Heart right ventricle (tissue), 16 donors: ENCODE data around the gene RDH14. TPM values are rescaled to one million over a fixed set of nuclear protein-coding genes. Genes with fewer than 3 reads are reported as not detected.

Experiments
- ATAC-seq, 8 donors: fragments of 200-7000 bp; cut with Tn5 transposase; one replicate each; pipeline ENCODE4 v1.9.1; 2020; ENCODE audit warnings: mild to moderate bottlenecking in 8 of 8, moderate library complexity in 8 of 8, moderate number of reproducible peaks in 1 of 8
- DNase-seq, 2 donors: peaks; one replicate each; pipeline ENCODE4 v3.0.0-alpha.2; 2020
- H3K27ac ChIP-seq, 10 donors: fragments of 200-600 bp; sonication (generic) in 2 of 10; one replicate each; pipeline versions ENCODE4 v1.5.0 to v1.8.0; 2020 to 2022; ENCODE audit warnings: mild to moderate bottlenecking in 3 of 10
- H3K27me3 ChIP-seq, 7 donors: fragments of 200-600 bp; one replicate each; pipeline ENCODE4 v1.8.0; 2021 to 2022; ENCODE audit warnings: mild to moderate bottlenecking in 2 of 7
- H3K36me3 ChIP-seq, 9 donors: fragments of 200-600 bp; sonication (generic) in 1 of 9; one replicate each; pipeline versions ENCODE4 v1.5.0 to v1.8.0; 2020 to 2022; ENCODE audit warnings: mild to moderate bottlenecking in 2 of 9
- H3K4me1 ChIP-seq, 9 donors: fragments of 200-600 bp; sonication (generic) in 1 of 9; one replicate each; pipeline versions ENCODE4 v1.5.0 to v1.8.0; 2020 to 2022; ENCODE audit warnings: mild to moderate bottlenecking in 4 of 9
- H3K4me3 ChIP-seq, 10 donors: fragments of 200-600 bp; sonication (generic) in 2 of 10; one replicate each; pipeline versions ENCODE4 v1.5.0 to v1.8.0; 2020 to 2022; ENCODE audit warnings: mild to moderate bottlenecking in 7 of 10, moderate library complexity in 2 of 10
- H3K9me3 ChIP-seq, 11 donors: fragments of 200-600 bp in 10 of 11; sonication (generic) in 2 of 11; one replicate each; pipeline versions ENCODE4 v1.5.0 to v1.8.0; 2013 to 2022; ENCODE audit warnings: mild to moderate bottlenecking in 2 of 11, control low read depth in 1 of 11, moderate library complexity in 1 of 11
- CTCF ChIP-seq, 9 donors: fragments of 200-600 bp; sonication (generic) in 2 of 9; IDR thresholded peaks; one replicate each; pipeline versions ENCODE4 v1.5.0 to v1.8.0; 2021 to 2022; ENCODE audit warnings: antibody characterized with exemption in 9 of 9, mild to moderate bottlenecking in 5 of 9, moderate library complexity in 1 of 9
- WGBS, 2 donors: extraction: QIAGEN DNeasy Blood & Tissue Kit; methylation state at CpG; one replicate each; pipeline ENCODE4 v1.1.7; 2013; ENCODE audit warnings: inconsistent platforms in 1 of 2; 5-methylcytosine and 5-hydroxymethylcytosine counted together
- intact Hi-C, 10 donors: fragments of 100-400 bp; cut with DNase I; formaldehyde crosslinking; loops; one replicate each; pipeline versions ENCODE4 v1.11.1 to v1.14.2; 2022
- polyA plus RNA-seq, 2 donors: library from polyadenylated mRNA; stranded (reverse); fragments of 200-250 nt; gene quantifications; one replicate each; pipeline ENCODE4 v1.2.3, GENCODE V29; 2013
- total RNA-seq, 10 donors: library from RNA; stranded (reverse); fragmentation: NEBNext Ultra II Directional in 3 of 10; extraction: Animal tissue kit (Norgen Biotek cat#: 25700) in 3 of 10; gene quantifications; one replicate each; pipeline versions ENCODE4 v1.2.1 to v1.2.4, GENCODE V29; 2021 to 2023
- donor health status: Arrhythmogenic right ventricular cardiomyopathy.
- donor health status: ischemic (EF 13 %, LVEDD 7.1; RV severe dilation, severe dysfunction).
- donor health status: healthy with polysubstance abuse.
- donor health status: DM: no; HTN: yes; CAD: no.
- donor health status: DM: no; HTN: no; CAD: no.
- donor health status: ischemic (EF 25% LVEDD 6.9; RV normal size, moderate dysfunction).
- donor health status: ischemic (EF 25% LVEDD 5.7; RV mildly dilated, moderate dysfunction).
- donor health status: healthy.
- donor health status: DM: yes; HTN: yes; CAD: no.
- donor health status: Ischemic cardiomyopathy.
- donor health status: ischemic (EF 35%, LVEDD 5.7; RV mildly dilated, moderate dysfunction).
- donor health status: nonischemic (EF 11% LVEDD 7.7; RV severe dilation, severe dysfunction).
- donor health status: DM: yes; HTN: yes; CAD: no.
- donor health status: PGD.
- donor health status: ischemic (EF 29% LVEDD 5.4; RV normal size, mild dysfunction).
- donor health status: nonischemic (EF 23%, LVEDD 6.1; RV moderate dilation, normal function).

Gene RDH14
- total and polyA plus RNA-seq, 12 donors: 25.8 to 54.8 (median 45.4) TPM

- ATAC-seq (no peak), DNase-seq (no peak)
- Histone ChIP-seq H3K27me3 (no peaks in the 10 kb centered on the region), H3K4me3 (no peak overlapping the region), H3K36me3 (no peaks in the 10 kb centered on the region), H3K4me1 (peaks cover 0 to 20% (median 7%) of the 10 kb centered on the region in 9 donors), H3K9me3 (no peaks in the 10 kb centered on the region), H3K27ac (no peak overlapping the region)
- intact Hi-C loops: no loop called here
- TF ChIP-seq CTCF (IDR thresholded peaks at IDR 0.05): no peak
- 79 to 88% methylated on average over 3 of the region's 3 CpGs for WGBS, 2 donors
Observed at GRCh38 chr2:18603854-18604530, 43.5 kb upstream of the RDH14 start.

GRCh38 chr2:18602298-18602697 lies 41.8 kb upstream of the RDH14 start:
- no peak for TF ChIP-seq CTCF (IDR thresholded peaks at IDR 0.05)
- WGBS, 2 donors: 81 to 89% methylated on average over 2 of the region's 2 CpGs
- no peaks in the 10 kb centered on the region for H3K27me3 ChIP-seq
- intact Hi-C loops: no loop called here
- no peak for DNase-seq
- no peaks in the 10 kb centered on the region for H3K9me3 ChIP-seq
- no peak overlapping the region for H3K27ac ChIP-seq
- H3K36me3 ChIP-seq: no peaks in the 10 kb centered on the region
- no peak for ATAC-seq
- peaks cover 0 to 31% (median 14%) of the 10 kb centered on the region in 9 donors for H3K4me1 ChIP-seq
- H3K4me3 ChIP-seq: no peak overlapping the region

GRCh38 chr2:18600255-18600613 lies 39.8 kb upstream of the RDH14 start:
- peak overlapping the region in 3 of 10 donors; percentile 11 to 71 (median 15) for H3K27ac ChIP-seq
- H3K36me3 ChIP-seq: no peaks in the 10 kb centered on the region
- TF ChIP-seq CTCF (IDR thresholded peaks at IDR 0.05): no peak
- intact Hi-C loops: no loop called here
- 44 to 63% methylated on average over 2 of the region's 2 CpGs for WGBS, 2 donors
- no peak overlapping the region for H3K4me3 ChIP-seq
- H3K4me1 ChIP-seq: peaks cover 0 to 36% (median 21%) of the 10 kb centered on the region in 9 donors
- no peak for ATAC-seq
- H3K27me3 ChIP-seq: no peaks in the 10 kb centered on the region
- no peaks in the 10 kb centered on the region for H3K9me3 ChIP-seq
- no peak for DNase-seq

- no peak for DNase-seq
- Histone ChIP-seq H3K4me1 (peaks cover 0 to 36% (median 20%) of the 10 kb centered on the region in 9 donors), H3K27me3 (no peaks in the 10 kb centered on the region), H3K27ac (peak overlapping the region in 6 of 10 donors; percentile 15 to 71 (median 30)), H3K9me3 (no peaks in the 10 kb centered on the region), H3K4me3 (no peak overlapping the region), H3K36me3 (no peaks in the 10 kb centered on the region)
- WGBS, 2 donors: 35 to 47% methylated on average over 2 of the region's 2 CpGs
- intact Hi-C loops: loop anchor here in 1 of 10 donors (10.0 kb wide), 1 partner anchor 75 kb away; no protein-coding TSS in a partner anchor
- TF ChIP-seq CTCF (IDR thresholded peaks at IDR 0.05): no peak
- ATAC-seq: peak in 6 of 8 donors; percentile 23 to 64 (median 28)
Observed at GRCh38 chr2:18599509-18600254, 39.2 kb upstream of the RDH14 start.
